Activated CD4-positive, alpha-beta T cell treated with anti-CD3 and anti-CD28 coated beads, Interleukin-2, Interleukin-6, amounts not matched to agents 100 ng/mL and 50 ng/mL, durations not matched to agents 16 hours and 8 hours (primary cell): ENCODE measurements around the gene TP73.

Source experiments
- DNase-seq: peaks from one replicate; pipeline ENCODE4 v3.0.0-alpha.2; 2020

Gene TP73

DNA sequence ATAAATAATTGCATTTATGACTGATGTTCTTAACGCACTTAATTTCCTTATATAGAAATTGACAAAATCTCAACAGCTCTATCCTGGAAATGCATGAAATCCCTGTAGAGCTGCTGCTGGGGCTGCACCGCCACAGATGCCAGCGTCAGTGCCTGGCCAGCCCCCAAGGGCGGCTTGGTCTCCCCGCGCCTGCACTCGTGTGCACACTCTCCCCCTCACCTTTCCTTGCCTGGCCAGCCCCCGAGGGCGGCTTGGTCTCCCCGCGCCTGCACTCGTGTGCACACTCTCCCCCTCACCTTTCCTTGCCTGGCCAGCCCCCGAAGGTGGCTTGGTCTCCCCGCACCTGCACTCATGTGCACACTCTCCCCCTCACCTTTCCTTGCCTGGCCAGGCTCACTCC is 16.2 kb upstream of the TP73 start:
- no peak for DNase-seq

DNA sequence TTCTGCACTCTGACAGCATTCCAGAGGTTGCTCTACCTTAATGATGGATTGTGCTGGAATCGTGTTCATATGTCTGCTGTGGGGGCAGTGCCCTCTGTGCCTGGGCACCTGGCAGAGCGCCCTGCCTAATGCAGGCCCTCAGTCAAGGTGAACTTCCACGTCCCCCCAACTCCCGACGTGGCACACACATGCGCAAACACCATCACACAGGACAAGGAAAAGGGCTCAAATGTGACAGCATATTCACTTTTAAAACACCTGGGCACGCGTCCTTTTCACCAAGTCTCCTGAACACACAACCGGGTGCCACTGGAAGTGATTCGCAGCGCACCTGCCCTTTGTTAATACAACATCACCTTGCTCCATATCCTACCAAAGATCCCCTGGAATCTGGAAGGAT is 15.8 kb upstream of the TP73 start:
- DNase-seq: no peak

DNA sequence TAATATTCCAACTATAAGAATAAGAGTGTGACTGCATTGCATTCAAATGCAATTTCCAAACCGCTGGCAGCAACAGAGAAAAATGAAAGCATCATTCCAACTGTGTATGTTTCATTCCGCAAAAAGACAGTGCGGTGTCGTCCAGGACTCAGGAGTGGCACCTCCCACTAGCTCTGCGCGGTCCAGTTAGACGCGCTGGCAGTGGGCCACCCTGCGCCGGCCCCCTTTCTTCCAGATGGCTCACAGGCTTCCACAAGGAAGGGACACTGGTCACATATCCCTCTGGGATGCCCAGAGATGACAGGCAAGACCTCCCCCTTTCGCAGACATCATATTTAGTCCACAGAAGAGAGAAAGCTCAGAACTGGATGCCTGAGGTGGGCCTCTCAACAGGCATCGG is 14.3 kb upstream of the TP73 start:
- no peak for DNase-seq

DNA sequence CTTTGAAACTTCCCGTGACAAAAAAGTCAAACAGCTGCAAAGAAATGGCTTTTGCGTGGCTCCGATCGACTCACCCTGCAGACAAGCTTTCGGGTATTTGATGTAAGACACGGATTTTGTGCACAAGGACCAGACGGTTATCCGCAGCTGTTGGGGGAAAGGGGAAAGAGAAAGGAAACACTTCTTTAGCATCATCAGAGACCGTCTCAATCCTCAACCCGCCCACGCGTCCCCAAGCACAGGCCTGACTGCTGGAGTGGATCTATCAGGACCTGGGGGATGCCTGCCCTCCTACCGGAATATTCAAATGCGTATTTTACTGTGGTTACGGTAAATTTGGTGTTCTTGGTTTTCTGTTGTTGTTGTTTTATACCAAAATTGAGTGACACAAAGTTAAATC is 13.6 kb upstream of the TP73 start:
- DNase-seq: no peak

DNA sequence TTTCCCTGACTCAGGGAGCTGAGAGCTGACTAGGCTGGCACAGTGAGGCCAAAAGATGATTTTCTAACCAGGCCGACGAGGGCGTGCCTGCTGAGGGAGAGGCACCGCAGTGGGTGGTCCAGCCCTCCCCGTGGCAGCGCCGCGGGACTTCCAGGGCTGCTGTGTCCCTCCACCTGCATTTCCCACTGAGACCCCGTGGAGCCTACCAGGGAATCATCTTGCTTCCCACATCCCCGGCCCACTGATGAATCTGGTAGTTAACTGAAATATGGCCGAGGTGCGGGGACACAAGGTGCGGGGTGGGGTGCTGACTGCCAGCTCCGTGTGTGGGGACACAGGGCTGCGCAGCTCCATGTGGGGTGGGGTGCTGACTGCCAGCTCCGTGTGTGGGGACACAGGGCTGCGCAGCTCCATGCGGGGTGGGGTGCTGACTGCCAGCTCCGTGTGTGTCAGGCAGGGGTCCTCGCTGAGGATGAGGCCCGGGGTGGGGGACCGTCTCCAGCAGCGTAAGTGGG is 12.9 kb upstream of the TP73 start:
- no peak for DNase-seq

DNA sequence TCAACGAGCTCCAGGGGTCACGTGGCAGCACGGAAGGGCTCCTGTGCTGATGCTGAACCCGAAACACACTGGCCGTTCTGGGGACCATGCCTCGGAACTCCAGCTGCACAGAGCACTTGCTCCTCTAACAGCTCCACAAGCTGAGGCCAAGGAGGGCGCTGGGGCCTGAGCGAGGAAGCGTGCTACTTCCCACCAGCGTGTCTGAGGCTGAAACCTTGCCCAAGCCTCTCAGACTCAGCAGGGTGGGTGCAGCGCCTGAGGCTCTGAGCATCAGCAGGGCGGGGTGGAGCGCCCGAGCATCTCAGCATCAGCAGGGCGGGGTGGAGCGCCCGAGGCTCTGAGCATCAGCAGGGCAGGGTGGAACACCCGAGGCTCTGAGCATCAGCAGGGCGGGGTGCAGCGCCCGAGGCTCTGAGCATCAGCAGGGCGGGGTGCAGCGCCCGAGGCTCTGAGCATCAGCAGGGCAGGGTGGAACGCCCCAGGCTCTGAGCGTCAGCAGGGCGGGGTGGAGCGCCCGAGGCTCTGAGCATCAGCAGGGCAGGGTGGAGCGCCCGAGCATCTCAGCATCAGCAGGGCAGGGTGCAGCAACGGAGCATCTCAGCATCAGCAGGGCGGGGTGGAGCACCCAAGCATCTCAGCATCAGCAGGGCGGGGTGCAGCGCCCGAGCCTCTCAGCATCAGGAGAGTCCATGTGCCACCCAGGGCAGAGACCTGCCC is 12.0 kb upstream of the TP73 start:
- DNase-seq: no peak

DNA sequence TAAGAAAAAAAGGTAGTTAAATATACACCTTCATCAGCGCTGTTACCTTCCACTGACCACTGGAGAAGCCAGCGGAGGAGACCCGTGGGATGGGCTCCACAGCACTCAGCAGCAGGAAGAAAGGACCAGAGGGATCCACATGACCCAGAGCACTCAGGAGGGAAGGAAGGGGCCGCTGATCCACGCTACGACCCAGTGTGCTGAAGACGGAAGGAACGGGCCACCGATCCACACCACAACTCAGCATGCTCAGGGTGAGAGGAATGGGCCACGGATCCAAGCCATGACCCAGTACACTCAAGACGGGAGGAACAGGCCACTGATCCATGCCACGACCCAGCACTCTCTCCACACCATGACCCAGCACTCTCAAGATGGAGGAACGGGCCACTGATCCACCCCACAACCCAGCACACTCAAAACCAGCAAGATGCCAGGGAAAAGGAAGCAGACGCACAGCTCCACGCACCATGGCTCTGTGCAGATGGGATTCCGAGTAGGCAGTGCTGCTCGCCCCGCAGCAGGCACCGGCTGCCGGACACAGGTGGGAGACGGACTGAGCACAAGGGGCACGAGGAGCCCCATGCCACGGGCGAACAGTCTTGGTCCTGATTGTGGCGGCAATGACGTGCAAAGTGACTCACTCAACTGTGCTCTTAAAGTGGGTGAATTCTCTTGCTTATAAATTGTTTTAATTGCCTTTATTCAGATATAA is 11.1 kb upstream of the TP73 start:
- no peak for DNase-seq

DNA sequence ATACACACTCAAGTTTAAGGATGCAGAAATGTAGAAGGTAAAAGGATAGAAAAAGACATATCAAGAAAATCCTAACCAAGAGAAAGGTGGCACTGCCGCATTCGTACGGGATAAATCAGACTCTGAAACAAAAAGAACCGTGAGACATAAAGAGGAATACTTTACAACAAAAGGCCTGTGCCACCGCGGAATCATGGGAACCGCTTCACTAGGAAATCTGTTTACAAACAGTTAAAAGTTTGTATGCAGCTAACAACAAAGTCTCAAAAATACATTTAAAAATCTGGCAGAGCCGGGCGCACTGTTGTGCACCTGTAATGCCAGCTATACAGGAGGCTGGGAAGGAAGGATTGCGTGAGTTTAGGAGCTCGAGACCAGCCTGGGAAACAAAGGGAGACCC is 10.5 kb upstream of the TP73 start:
- DNase-seq: no peak

DNA sequence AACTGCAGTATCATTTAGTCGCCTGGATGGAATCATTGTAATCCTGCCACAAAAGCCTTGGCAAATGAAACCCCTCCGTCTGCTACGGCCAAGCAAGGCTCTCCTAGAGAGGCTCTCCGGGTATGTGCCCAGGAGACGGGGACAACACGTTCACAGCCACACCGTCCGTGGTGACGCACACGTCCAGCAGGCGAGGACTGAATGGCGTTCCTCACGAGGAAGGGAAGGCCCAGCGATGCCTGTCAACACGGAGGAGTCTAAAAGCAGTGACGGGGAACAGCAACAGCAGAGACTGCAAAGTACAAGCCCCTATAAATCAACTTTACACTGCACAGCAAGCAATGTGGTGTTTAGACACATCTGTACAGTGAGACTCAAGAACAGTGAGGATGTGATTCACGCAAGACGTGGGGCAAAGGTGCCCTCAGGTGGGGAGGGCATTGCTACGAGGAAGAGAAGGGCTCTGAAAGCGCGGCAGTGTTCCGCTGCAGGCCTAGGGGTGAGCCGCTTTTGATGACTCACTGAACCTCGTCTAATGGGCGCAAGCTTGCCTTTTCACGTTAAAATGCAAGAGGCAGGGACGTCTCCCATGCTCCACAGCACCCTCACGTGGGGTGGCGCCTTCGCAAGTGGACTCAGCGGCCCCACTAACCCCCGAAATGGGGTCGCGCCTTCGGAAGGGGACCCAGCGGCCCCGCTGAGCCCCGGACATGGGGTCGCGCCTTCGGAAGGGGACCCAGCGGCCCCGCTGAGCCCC is 9.2 kb upstream of the TP73 start:
- DNase-seq: no peak

DNA sequence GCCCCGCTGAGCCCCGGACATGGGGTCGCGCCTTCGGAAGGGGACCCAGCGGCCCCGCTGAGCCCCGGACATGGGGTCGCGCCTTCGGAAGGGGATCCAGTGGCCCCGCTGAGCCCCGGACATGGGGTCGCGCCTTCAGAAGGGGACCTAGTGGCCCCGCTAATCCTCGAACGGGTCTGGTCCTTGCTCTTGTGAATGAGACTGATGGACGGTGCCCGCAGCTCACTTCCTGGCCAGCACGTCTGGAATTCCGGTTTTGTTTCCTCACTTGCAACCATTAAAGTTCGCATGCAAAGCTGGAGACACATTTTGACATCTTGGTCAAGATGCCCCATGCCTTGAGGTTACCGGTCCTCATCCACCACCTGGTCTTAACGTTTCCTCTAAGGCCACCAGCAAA is 8.0 kb upstream of the TP73 start:
- no peak for DNase-seq

DNA sequence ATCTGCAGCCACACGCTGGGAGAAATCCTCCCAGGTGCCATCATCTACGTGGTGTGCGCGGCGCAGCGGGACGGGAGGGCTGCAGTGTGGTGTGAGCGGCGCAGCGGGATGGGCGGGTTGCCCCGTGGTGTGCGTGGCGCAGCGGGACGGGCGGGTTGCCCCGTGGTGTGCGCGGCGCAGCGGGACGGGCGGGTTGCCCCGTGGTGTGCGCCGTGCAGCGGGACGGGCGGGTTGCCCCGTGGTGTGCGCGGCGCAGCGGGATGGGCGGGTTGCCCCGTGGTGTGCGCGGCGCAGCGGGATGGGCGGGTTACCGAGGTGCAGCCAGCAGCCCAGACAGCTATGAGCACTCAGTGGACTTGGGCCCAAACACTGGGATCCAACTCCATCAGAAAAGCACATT is 7.1 kb upstream of the TP73 start:
- DNase-seq: no peak

DNA sequence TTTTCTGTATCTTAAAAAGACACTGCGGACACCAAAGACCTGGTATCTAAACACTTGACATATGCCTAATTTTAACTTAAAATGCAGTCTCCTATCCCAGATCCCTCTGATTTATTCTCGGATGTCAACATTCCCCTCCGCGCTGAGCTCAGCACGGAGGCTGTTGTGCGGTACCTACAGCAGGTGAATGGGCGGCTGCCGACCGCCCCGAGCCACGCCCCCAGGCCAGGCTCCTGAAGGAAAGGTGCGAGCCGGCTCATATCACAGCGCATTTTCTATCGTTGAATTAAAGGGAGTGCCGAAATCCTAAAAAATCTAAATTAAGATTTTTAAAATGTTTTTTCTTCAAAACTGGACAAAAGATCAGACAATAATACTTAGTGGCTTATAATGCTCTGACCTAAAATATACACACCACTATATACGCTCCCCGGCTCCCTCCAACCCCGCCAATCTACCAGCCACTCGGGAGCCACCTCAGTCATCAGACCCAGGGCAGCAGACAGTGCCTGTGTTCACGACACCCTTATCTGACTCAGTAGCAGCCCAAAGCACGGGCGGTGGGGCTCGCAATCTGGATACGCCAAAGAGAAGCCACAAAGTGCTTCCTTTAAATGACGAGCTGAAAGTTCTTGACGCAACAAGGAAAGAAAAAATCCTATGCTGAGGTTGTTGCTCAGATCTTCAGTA is 6.5 kb upstream of the TP73 start:
- no peak for DNase-seq

DNA sequence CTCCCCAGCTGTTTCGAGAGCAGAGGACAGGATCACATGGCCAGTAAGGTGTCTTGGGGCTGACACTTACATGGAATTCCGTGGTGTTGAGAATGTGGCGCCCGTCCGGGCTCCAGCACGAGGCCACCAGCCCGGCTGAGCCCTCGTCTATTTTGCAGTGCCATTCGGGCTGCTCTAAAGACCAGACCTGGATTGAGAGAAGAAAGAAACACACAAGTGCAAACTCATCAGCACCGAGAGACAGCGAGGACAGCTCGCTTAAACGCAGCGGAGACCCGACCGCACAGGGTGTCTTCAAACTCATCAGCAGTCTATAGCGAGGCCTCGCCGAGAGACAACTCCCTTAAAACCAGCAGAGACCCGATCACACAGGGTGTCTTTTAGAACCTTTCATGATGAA is 5.7 kb upstream of the TP73 start:
- DNase-seq: no peak

DNA sequence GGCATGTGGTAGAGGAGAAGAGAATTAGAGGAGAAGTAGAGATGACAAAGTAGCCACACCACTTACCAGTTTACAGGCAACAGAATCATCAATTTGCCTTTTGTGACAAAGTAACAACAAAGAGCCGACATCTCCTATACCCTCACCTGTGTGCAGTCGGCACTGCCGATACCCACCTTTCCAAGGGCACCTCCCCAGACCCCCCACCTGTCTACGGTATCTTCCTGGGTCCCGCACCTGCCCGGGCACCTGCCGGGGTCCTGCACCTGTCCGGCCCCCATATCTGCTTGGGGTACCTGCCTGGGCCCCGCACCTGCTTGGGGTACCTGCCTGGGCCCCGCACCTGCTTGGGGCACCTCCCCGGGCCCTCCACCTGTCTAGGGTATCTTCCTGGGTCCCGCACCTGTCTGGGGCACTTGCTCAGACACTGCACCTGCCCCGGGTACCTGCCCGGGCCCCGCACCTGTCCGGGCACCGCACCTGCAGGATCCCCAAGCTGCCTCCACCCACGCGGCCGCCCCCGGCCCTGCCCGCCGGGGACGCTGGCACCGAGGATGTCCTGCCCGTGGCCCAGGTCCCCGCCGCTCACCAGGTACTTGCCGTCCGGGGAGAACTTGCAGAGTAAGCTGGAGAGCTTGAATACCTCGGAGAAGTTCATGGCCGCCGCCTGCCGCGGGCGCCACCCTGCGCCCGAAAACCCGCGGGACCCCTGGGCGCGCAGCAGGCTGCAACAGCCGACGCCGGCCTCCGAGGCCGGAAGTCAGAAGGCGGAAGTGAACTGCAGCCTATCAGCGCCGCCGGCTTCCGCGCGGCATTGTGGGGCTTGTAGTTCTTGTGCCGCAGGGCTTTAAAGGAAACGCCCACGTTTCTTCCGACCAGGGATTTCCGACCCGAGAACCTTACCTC is 2.7 kb upstream of the TP73 start, which contains the start of gene WRAP73:
TSS of gene WRAP73 (minus strand) at position 762 of the 906 bp plus-strand sequence. CDS start at position 658, 104 bp downstream.
- DNase-seq: peak; percentile 93

DNA sequence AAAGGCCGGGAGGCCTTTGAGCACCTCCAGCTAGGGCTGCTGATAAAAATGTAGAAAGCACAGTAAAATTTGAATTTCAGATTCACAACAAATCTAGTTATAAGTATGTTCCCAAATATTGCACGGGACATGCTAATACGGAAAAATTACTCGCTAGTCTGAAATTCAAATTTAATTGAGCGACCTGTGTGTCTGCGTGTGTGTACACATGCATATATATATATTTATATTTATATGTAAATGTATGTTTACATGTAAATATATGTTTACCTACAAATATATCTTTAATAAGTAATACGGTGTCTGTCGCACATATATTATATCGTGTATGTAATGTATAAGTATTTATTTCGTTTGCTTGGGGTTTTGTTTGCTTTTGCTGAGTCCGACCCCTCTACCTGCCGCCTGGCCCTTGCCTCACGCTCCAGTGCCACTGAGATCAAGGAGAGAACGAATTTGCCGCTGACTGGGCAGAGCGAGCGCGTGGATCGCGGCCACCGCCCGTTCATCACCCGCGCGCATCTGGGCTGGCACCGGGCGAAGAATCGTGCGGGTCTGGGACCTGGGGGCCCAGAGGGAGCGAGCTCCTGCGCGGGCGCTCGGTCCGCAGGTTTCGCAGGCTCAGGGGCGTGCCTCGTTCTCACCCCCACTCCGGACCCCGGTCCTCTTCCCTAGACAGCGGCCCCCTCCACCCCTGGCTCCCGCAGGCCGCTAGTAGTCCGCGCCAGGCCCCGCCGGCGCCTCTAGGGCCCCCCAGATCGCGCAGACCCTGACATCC is 1.9 kb upstream of the TP73 start:
- DNase-seq: no peak

DNA sequence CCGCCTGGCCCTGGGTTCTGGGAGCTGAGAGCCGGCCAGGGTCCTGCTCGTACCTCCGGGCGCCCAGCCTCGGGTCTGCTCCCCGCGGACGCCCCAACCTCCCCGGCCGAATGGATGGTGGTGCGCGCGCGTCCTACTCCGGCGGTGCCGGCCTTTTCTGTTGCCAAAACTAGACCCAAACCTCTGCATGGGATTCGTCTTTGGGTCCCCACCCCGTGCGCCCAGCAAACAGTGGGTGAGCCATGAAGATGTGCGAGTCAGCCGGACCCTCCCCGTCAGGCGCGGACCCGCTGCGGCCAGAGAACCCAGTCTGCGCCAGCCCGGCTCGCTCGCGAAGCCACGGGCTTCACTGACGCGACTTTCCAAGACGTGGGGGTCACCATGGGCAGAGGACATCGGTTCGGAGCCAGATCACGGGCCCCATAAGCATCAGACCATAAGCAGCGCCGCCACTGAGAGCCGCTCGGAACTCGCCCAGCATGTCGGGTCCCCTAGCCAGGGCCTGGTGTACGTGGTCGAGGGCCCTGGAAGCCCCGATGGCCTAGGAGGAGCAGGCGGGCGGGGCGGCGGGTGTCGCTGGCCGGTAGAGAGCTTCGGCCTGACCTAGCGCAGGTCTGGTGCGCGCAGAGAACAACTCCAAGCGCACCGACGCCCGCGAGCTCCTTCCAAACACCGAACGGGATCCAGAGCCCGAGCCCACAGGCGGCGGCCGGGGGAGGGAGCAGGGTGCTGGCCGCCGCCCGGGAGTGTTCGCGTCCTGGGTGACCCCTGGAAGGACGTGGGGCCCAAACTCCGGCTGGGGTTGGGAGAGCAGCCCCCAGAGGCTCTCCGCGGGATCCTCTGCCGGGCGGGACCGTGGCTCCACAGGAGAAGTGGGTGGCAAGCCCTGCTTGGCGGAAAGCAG is 1.0 kb upstream of the TP73 start:
- DNase-seq: no peak

DNA sequence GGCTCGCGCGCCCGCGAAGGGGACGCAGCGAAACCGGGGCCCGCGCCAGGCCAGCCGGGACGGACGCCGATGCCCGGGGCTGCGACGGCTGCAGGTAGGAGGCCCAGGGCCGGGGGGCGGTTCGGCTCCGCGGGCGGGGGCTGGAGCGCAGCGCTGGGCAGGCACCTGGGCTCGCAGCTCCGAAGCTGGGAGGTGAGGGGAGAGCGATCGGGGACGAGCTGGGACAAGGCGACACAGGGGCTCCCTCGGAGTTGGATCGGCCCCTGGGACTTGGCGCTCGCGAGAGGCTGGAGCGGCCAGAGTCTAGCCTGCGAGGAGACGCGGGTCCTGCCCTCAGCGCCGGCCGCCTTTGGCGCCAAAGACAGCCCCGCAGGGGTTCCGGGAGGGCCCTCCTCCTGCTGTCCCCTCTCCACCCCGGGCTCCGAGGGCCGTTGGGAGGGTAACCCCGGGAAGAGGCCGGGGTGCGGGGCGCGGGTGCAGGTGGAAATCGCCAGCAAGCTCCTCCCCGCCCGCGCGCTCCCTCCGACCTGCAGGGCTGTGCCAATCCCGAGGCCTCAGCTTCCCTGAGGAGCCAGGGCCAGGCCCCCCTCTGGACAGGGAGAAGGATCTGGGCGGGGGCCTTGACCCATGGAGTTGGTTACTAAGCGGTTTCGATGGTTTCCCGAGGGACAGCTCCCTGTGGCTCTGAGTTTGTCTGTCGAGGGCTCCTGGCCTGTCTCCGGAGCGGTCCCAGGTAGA is 401 bp downstream of the TP73 start:
- no peak for DNase-seq

DNA sequence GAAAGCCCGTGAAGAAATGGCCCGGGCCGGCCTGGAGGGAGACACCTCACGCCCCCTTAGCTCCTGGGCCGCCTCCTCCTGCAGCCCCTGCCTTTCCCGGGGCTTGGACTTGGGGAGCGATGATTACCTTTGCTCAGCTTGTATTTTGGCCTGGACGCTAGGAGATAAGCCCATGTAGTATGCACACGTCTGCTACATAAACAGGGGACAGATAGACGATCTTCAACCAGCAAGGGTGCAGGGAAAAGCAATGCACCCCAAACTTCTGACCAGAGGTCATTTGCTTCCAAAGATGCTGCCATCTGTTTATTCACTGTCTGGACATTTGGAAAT is 936 bp downstream of the TP73 start:
- no peak for DNase-seq

DNA sequence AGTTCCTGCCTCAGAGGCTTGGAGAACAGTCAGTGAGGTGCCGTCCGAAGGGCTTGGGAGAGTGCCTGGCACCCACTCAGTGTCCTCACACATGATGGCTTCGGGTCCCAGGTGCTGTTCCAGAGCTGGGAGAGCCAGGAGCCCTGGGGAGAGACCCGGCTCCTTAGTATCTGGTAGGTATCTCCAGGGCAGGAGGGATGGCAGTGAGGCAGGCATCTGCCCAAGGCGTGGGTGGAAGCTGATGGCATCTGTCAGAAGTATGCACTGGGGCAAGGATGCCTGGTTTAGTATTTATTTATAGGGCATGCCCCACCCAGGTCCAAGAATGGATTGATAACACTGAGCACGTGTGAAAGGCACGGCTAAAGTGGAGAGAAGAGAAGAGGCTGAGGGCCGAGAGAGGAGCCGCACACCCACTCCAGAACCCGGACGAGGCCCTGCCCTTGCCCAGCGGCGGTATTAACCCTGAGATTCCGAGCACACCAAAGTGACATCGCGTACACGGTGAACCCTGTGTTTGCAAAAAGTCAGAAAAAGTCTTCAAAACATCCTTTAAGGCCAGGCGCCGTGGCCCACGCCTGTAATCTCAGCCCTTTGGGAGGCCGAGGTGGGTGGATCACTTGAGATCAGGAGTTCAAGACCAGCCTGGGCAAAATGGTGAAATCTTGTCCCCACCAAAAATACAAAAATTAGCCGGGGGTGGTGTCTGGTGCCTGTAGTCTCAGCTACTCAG is 2.4 kb downstream of the TP73 start:
- no peak for DNase-seq
